Measurements from ENCODE around the gene GCNT4. TPM values are rescaled to one million over a fixed set of nuclear protein-coding genes. Genes with fewer than 3 reads are reported as not detected.

GCNT4 gene
- total and polyA plus RNA-seq, 2 of the 8 experiments (the other 6 are each of a cell fraction or from before 2014, with no cell fraction given) = 1.1 to 14.5 TPM

DNA sequence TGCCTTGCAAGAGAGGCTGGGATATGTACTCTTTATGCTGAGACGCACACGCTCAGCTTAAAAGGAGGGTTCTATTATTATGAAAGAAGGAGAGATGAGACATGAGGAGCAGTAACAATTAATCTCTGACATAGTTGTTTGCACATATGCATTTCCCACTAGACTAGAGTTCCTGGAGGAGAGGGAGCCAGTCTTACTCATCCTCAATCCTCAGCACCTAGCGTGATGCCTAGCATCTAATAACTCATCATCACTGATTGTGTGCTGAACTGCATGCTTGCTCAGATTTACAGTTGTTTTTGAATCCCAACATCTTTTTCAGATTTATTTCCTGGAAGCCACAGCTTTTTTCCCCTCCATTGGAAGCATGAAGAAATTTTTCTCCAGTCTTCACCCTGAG is 35.5 kb downstream of the GCNT4 start:
- H4K5ac ChIP-seq (ENCODE audit: insufficient read length, low read depth, low read length) = no peak overlapping the region
- WGBS, 2 experiments (ENCODE audit: extremely low coverage in 1 of 2, insufficient coverage in 1 of 2, insufficient read length in 1 of 2, insufficient replicate concordance in 2 of 2, low coverage in 1 of 2, low lambda C conversion rate in 2 of 2, missing lambda C conversion rate in 1 of 2) = 90% methylated on average over 3 of the region's 3 CpGs; no CpG with 5 or more reads in 1 of the 2 experiments
- H2BK12ac ChIP-seq (ENCODE audit: low read depth, low read length) = no peak overlapping the region
- no peak overlapping the region for H3K23ac ChIP-seq (ENCODE audit: insufficient read length)
- no peak overlapping the region for H3K56ac ChIP-seq (replicated peaks; ENCODE audit: insufficient read length, low read depth, low read length)
- no peaks in the 10 kb centered on the region for H3K36me3 ChIP-seq (ENCODE audit: control insufficient read depth in 2 of 4, insufficient read depth in 4 of 4, low read length in 3 of 4)
- H2BK5ac ChIP-seq (ENCODE audit: low read depth, low read length) = no peak overlapping the region
- no peak overlapping the region for H4K8ac ChIP-seq (ENCODE audit: extremely low read depth, insufficient read depth, low read length)
- ChIA-PET CTCF (ENCODE audit: partially characterized antibody) (interaction anchor here (1.5 to 2.3 kb wide), 3 partner anchors 10 to 33 kb away, joined by 3 to 7 read pairs (median 4); no protein-coding TSS in a partner anchor), POLR2A (ENCODE audit: partially characterized antibody) (no interaction called here)
- no peaks in the 10 kb centered on the region for H3K79me1 ChIP-seq (ENCODE audit: low read depth, low read length)
- H3K27ac ChIP-seq (ENCODE audit: low read depth, low read length) = no peak overlapping the region
- no peaks in the 10 kb centered on the region for H3K79me2 ChIP-seq (ENCODE audit: control insufficient read depth in 1 of 2, insufficient read depth in 2 of 2, low read length in 2 of 2)
- H3K23me2 ChIP-seq (ENCODE audit: low read depth, low read length) = no peaks in the 10 kb centered on the region
- H3K9me3 ChIP-seq (ENCODE audit: insufficient read depth in 2 of 2, low read depth in 1 of 2, low read length in 1 of 2) = no peaks in the 10 kb centered on the region
- H3K14ac ChIP-seq (ENCODE audit: insufficient read length) = no peak overlapping the region
- H2BK20ac ChIP-seq (ENCODE audit: low read length) = no peak overlapping the region
- H4K20me1 ChIP-seq (replicated peaks in 1 of 2; ENCODE audit: control insufficient read depth in 1 of 2, insufficient read depth in 2 of 2, low read length in 2 of 2) = no peaks in the 10 kb centered on the region
- no peaks in the 10 kb centered on the region for H3K27me3 ChIP-seq (replicated peaks in 1 of 4; ENCODE audit: control insufficient read depth in 3 of 4, extremely low read depth in 1 of 4, insufficient read depth in 3 of 4, low read length in 3 of 4)
- 0 out of 7 replicates have a peak, but pooled peaks cover 0 to 2% (median 0%) of the 10 kb centered on the region in 4 experiments for H3K4me1 ChIP-seq (replicated peaks in 1 of 4; ENCODE audit: control insufficient read depth in 3 of 4, insufficient read depth in 4 of 4, low read length in 3 of 4)
- H4K91ac ChIP-seq (replicated peaks; ENCODE audit: insufficient read length, low read length) = no peak overlapping the region
- H2AK5ac ChIP-seq (ENCODE audit: low read depth, low read length) = no peak overlapping the region
- DNase-seq (ENCODE audit: low read depth in 1 of 2, low spot score in 2 of 2) = no peak
- no peak overlapping the region for H2BK120ac ChIP-seq (replicated peaks; ENCODE audit: low read depth, low read length)
- H2AFZ ChIP-seq (ENCODE audit: low read length) = no peak overlapping the region
- no peak for TF ChIP-seq TCF12 (IDR thresholded peaks at IDR 0.05; ENCODE audit: low read depth, low read length)
- no peak for TF ChIP-seq TBP (IDR thresholded peaks at IDR 0.05; ENCODE audit: low read depth, low read length)
- no peak for TF ChIP-seq NANOG (IDR thresholded peaks at IDR 0.05; ENCODE audit: insufficient read depth, low read depth, low read length, poor library complexity, severe bottlenecking)
- no peak for TF ChIP-seq POU5F1 (IDR thresholded peaks at IDR 0.05; ENCODE audit: low read depth, low read length)
- no peak for TF ChIP-seq GTF2F1 (IDR thresholded peaks at IDR 0.05; ENCODE audit: borderline replicate concordance, low read depth, low read length)
- TF ChIP-seq SP4 (IDR thresholded peaks at IDR 0.05; ENCODE audit: low read length) = no peak
- TF ChIP-seq EZH2 (IDR thresholded peaks at IDR 0.05; ENCODE audit: low read depth, low read length, severe bottlenecking) = no peak
- TF ChIP-seq CHD2 (IDR thresholded peaks at IDR 0.05; ENCODE audit: low read length) = no peak
- H3K18ac ChIP-seq (ENCODE audit: extremely low read depth, low read length) = no peak overlapping the region
- H3K4me3 ChIP-seq (ENCODE audit: extremely low read depth in 1 of 4, insufficient read depth in 2 of 4, low read depth in 3 of 4, low read length in 4 of 4) = no peak overlapping the region
- FAIRE-seq = no peak
- H3K9ac ChIP-seq (replicated peaks in 1 of 4; ENCODE audit: extremely low read depth in 1 of 4, low read depth in 3 of 4, low read length in 3 of 4) = no peak overlapping the region
- H3K4ac ChIP-seq (replicated peaks; ENCODE audit: insufficient read length, low read depth, low read length) = no peak overlapping the region
- no peak overlapping the region for H3K4me2 ChIP-seq (ENCODE audit: insufficient read depth in 1 of 2, low read depth in 2 of 2, low read length in 2 of 2)
- no peak overlapping the region for H2BK15ac ChIP-seq (ENCODE audit: low read length)
